GM10266 (cell line): ENCODE measurements around the gene TSPAN9.

Experiments used
- DNase-seq: peaks from one replicate; pipeline ENCODE4 v3.0.0; 2012; ENCODE audit errors: extremely low spot score
- TF ChIP-seq, protein P1 (sequence below): IDR thresholded peaks from 2 replicates; pipeline ENCODE4 v1.5.1; 2012; ENCODE audit warnings: mild to moderate bottlenecking, low read depth; ENCODE audit not compliant: control insufficient read depth, insufficient read depth; ENCODE audit errors: missing control alignments

TSPAN9 gene

DNA sequence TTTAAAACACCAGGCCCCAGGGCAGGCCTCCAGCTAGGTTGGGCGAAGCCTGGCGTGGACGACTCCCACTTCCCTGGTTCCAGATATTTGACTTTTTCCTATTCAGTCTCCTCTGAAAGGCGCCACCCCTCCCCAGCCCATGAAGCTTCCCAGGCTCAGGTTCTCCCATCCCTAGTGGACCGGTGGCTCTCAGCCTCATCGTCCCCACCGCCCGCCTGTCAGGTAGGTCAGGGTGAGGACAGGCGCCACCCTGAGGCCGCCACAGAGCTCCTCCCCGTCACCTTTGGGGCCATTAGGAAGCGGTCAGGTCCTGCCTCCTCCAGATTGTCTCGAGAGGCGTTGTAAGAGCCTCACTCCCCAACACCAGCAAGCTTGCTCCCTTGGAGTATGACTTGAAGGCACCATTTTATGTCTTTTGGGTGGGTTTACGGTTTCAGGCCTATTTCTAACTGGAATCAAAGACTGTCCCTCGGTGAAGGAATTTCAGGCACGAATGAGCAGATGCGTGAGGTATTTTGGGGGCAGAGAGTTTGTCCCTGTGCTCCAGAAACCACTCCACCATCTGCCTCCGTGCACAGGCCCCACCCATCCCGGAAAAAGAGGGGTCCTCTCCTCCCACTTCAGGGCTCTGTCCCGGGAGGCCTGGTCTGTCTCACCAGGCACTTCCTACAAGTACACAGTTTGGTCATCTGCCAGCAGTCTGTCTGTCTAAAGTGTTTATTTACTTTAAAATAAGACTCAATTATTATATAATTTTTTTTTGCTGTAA lies 55.6 kb downstream of the TSPAN9 start:
- TF ChIP-seq, protein P1, sequence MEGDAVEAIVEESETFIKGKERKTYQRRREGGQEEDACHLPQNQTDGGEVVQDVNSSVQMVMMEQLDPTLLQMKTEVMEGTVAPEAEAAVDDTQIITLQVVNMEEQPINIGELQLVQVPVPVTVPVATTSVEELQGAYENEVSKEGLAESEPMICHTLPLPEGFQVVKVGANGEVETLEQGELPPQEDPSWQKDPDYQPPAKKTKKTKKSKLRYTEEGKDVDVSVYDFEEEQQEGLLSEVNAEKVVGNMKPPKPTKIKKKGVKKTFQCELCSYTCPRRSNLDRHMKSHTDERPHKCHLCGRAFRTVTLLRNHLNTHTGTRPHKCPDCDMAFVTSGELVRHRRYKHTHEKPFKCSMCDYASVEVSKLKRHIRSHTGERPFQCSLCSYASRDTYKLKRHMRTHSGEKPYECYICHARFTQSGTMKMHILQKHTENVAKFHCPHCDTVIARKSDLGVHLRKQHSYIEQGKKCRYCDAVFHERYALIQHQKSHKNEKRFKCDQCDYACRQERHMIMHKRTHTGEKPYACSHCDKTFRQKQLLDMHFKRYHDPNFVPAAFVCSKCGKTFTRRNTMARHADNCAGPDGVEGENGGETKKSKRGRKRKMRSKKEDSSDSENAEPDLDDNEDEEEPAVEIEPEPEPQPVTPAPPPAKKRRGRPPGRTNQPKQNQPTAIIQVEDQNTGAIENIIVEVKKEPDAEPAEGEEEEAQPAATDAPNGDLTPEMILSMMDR, result no peak
- DNase-seq, result no peak

DNA sequence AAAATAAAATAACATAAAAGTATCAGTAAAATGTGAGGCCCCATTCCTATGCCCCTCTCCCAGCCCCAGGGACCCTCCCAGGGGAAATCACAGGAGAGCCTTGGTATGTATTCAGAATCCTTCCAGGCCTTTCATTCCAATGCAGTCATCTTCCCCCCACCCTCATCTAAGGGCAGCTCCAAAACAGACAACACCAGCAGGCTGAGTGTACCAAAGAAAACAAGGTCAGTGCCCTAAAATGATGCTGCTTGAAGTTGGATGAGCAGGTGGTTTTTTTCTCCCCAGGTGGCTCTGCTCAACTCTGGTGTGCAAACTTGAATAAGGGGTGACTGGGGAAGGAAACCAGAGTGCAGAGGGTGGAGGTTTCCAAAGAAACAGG lies 56.2 kb downstream of the TSPAN9 start:
- no peak for DNase-seq
- TF ChIP-seq, protein P1, result no peak

DNA sequence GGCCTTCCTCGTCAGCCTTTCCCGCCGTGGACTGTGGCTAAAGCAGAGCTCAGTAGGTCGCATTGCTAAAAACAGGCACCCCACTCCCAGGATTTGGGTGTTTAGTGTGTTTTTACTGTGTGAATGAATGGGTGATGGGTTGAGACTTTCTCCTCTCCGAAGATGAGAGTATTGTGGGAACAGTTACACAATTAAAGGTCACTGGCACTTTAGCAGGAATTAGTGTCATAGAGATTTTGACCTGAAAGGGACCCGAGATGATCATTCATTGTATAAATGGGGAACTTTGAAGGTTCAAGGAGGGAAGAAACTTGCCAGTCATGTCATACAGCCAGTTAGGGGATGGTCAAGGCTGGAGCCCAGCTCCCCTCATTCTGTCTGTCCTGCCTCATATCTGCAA lies 56.9 kb downstream of the TSPAN9 start:
- no peak for DNase-seq
- TF ChIP-seq, protein P1, result no peak

DNA sequence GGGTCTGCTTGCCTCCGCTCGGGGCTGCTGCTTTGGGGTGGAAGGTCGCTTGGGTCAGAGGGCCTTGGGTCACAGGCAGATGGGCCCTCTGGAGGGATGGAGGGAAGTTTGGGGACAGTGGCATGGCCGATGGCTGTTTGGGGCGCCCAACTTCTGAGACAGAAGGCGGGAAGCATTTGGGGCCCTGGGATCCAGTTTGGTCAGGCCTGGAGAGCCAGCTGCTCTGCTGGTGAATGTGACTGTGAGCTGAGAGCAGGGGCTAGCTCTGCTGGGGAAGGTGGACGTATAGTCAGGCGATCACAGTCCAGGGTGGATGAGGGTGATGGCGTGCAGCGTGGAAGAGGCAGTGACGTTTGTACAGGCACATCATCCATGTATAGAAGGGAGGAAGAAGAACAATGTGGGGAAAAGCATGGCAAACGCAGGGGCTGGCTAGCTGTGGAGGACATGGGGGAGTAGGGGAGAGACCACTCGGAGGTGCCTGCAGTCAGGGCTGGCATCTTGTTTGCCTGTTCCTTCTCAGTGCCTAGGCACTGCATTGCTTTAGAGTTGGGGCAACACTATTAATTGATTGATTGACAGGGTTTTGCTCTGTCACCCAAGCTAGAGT lies 57.5 kb downstream of the TSPAN9 start:
- TF ChIP-seq, protein P1, result no peak
- DNase-seq, result no peak

DNA sequence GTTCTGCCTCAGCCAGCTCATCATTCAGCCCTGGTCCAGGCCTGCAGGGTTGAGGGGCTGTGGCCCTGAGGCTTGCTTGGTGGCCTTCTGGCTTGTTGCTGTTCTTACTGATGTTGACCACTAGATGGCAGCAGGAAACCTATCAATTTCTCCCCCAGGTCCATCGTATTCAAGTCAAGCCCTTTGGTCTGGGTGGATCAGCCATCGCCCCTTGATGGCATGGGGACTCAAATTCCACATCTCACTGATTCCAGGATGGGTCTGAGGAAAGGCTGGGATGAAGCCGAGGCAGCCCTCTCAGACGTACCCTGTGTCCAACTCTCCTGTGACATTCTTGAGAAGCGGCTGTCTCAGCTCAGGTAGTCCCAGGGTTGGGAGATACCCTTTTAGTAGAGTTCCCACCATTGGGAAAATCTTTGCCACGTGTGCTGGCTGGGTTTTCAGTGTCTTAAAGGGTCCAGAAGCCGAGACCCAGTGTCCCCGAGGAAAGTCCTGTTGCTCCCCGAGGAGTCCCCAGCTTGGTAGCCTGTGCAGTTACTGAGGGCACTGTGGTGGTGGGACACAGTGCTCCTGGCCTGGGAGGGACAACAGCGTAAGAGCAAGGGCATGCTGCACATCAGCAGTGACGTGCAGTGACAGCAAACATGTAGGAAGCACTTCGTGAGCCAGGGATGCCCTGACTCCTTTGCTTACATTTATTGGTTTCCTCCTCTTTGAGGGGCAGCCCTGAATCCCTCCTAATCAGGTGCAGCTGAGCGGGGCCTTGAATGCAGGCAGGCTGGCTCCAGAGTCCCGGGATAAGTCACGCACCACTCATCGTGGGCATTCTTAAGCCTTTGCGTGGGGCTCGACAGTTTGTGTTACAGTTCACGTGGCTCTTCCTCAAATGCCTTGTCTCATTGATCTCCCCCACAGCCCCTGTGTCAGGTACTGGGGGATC lies 58.6 kb downstream of the TSPAN9 start:
- TF ChIP-seq, protein P1, result peak; percentile 79
- peak; percentile 83 for DNase-seq

DNA sequence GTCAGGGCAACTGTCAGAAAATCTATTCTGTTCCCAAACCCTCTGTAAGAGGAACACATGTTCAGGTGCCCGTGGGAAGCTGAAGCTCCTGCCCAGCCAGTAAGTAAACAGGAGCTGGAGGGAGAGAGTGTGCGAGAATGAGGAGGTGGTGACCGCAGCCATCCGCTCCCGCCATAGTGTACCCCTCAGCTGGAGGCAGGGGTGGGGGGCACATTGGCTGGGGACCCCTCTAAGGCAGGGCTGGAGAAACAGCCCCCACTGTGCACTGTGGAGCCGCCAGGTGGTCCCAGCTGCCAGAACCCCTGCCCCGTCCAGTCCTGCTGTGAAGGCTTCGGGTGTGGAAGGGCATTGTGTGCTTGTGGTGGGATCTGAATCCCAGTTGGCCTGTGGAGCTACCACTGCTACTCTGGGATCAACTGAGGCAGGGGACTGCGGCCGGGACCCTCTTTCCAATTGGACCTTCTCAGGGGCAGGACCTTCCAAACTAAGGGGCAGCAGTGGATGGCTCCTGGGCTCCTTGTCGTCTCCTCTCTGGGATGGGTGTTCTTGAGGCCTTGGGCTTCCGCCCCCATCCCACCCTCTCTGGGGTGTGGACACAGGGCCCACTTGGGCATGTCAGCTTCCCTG lies 59.6 kb downstream of the TSPAN9 start:
- TF ChIP-seq, protein P1, result no peak
- no peak for DNase-seq
